Panc1 (cell line): ENCODE measurements around the gene AGMAT. TPM values are rescaled to one million over a fixed set of nuclear protein-coding genes. Genes with fewer than 3 reads are reported as not detected.

Experiments used
- ATAC-seq: fragments of 200-7000 bp; cut with Tn5 transposase; 2 replicates; pipeline ENCODE4 v1.9.1; 2020; ENCODE audit warnings: mild to moderate bottlenecking, moderate library complexity
- BruUV-seq: library from RNA; stranded (reverse); fragments of 400-500 nt; replicated peaks from 2 replicates; lab custom pipeline; 2021; lab: Mats Ljungman, UMichigan
- CTCF ChIA-PET: fragments of 300-600 bp; sonication (Branson Sonifier 250); formaldehyde crosslinking; loops from one replicate; lab custom pipeline; 2022; ENCODE audit warnings: antibody characterized with exemption; lab: Charles Lee
- POLR2A ChIA-PET: fragments of 300-600 bp; sonication (Branson Sonifier 250); formaldehyde crosslinking; loops from one replicate; lab custom pipeline; 2022; ENCODE audit warnings: antibody characterized with exemption; lab: Charles Lee
- DNase-seq: peaks from one replicate; pipeline ENCODE4 v3.0.0-alpha.2; 2010; ENCODE audit warnings: low read depth, low spot score
- H3K27ac ChIP-seq: 2 replicates; pipeline ENCODE4 v1.5.1; 2011; ENCODE audit warnings: mild to moderate bottlenecking, low read length, inconsistent platforms
- H3K27me3 ChIP-seq: fragments of 200-500 bp; sonication (Bioruptor generic); 2 replicates; pipeline ENCODE4 v1.6.0; 2014; ENCODE audit warnings: low read length, inconsistent platforms; ENCODE audit not compliant: control insufficient read depth, insufficient read depth
- H3K36me3 ChIP-seq: fragments of 200-500 bp; sonication (Bioruptor generic); 2 replicates; pipeline ENCODE4 v1.5.1; 2014; ENCODE audit warnings: inconsistent platforms, mild to moderate bottlenecking, low read length, moderate library complexity; ENCODE audit not compliant: control insufficient read depth, insufficient read depth
- H3K4me1 ChIP-seq: 2 replicates; pipeline ENCODE4 v1.5.1; 2011; ENCODE audit warnings: inconsistent platforms, mild to moderate bottlenecking, low read length, moderate library complexity; ENCODE audit not compliant: control insufficient read depth, insufficient read depth
- H3K4me3 ChIP-seq, 2 experiments: 2 replicates each; pipeline ENCODE4 v1.5.1; 2011 to 2012; ENCODE audit warnings: low read depth in 2 of 2, low read length in 2 of 2, mild to moderate bottlenecking in 2 of 2, inconsistent platforms in 1 of 2, moderate library complexity in 1 of 2
- H3K9me3 ChIP-seq: fragments of 200-500 bp; sonication (Bioruptor generic); 2 replicates; pipeline ENCODE4 v1.5.1; 2014; ENCODE audit warnings: low read depth, mild to moderate bottlenecking, inconsistent platforms, low read length, moderate library complexity; ENCODE audit not compliant: control insufficient read depth, insufficient read depth
- POLR2AphosphoS5 ChIP-seq: IDR thresholded peaks from 2 replicates; pipeline ENCODE4 v1.6.1; 2012; ENCODE audit warnings: mild to moderate bottlenecking, low read depth, low read length, moderate library complexity
- SIN3A ChIP-seq: IDR thresholded peaks from 2 replicates; pipeline ENCODE4 v1.6.1; 2012; ENCODE audit warnings: low read depth, mild to moderate bottlenecking, low read length, moderate library complexity, borderline replicate concordance; ENCODE audit not compliant: insufficient read depth
- TCF7L2 ChIP-seq: IDR thresholded peaks from 2 replicates; pipeline ENCODE4 v1.6.1; 2011; ENCODE audit warnings: mild to moderate bottlenecking, low read depth, low read length, inconsistent platforms
- in situ Hi-C: cut with HindIII; loops from 2 replicates; pipeline ENCODE4 v1.10.0; 2016; ENCODE audit warnings: low sequenced_read_pairs, low pct_unique_long_range_greater_than_20kb
- intact Hi-C: fragments of 100-400 bp; cut with micrococcal nuclease; formaldehyde crosslinking; loops from one replicate; pipeline ENCODE4 v1.10.0; 2022; ENCODE audit not compliant: unreplicated experiment
- total RNA-seq: library from RNA; stranded (reverse); gene quantifications from one replicate; pipeline ENCODE4 v1.2.1, GENCODE V29; 2021; ENCODE audit not compliant: unreplicated experiment
- TF ChIP-seq, protein P1 (sequence below): fragments of 450-650 bp; IDR thresholded peaks from 2 replicates; pipeline ENCODE4 v1.5.1; 2017; ENCODE audit warnings: mild to moderate bottlenecking
- TF ChIP-seq, protein P2 (sequence below), 2 experiments: IDR thresholded peaks; 2 replicates each; pipeline ENCODE4 v1.6.1; 2011 to 2012; ENCODE audit warnings: low read depth in 2 of 2, control low read depth in 1 of 2, low read length in 1 of 2, mild to moderate bottlenecking in 1 of 2, moderate library complexity in 1 of 2; ENCODE audit not compliant: insufficient read depth in 1 of 2

The AGMAT gene
- total RNA-seq, 1 experiment from 2014 or later = 3.1 TPM

DNA sequence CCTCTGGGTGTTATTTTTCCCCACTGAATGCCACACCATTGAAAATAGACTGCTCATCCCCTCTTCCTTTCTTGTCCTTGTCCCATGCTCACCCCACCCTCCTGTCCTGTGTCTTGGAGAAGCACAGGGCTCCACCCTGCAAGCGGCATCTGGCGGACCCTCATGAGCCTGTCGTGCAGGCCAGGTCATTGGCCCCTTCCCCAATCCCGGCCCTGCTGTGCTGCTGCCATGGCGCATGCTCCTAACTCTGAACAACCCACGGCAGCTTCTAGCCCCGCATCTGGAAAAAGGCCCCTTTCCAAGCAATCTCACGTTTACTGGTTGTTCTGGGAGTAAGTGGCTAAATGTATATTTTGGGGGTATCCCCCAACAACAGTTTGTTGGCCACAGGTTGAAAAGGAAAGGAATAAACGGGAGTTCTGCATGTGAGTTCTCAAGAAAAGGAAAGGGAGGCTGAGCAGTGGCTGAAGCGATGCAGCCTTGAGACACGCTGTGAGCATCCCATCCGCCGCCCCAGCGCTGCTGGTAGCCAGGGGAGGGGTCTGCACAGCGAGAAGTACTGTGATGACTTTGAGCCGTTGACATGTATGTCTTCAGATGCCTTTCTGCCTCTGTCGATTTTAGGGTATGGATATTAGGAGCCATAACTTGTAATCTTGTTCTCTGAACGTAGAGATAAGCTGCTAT is 16.3 kb downstream of the AGMAT start:
- BruUV-seq = no TSS peak
- peaks cover 7% of the 10 kb centered on the region; the same call in 1 of the 2 replicates for H3K36me3 ChIP-seq
- POLR2A ChIA-PET = no interaction called here

DNA sequence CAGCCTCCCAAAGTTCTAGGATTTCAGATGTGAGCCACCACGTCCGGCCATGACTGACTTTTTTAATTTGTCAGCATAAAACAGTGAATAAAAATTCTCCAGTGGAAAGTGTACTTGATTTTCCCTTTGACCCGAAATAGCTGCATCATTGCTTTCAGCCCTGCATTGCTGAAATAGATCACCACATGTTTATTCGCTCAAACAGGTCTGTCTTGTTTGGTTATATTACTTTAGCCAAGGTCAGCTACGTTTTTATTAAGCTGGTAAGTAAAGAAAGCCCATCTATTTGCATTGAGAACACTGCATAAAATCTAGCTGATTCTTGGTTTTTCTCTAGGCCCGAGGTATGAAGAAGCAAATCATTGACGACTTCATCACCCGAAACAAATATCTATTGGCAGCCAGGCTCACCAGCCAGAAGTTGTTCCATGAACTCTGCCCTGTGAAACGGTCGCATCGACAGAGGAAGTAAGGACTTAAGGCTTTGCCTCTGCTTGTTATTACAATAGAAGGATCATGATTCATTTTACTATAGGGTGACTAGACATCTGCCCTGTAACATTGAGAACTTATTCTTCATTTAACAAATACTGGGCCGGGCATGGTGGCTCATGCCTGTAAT is 25.6 kb downstream of the AGMAT start:
- H3K36me3 ChIP-seq = peaks cover 10% of the 10 kb centered on the region; the same call in 1 of the 2 replicates
- in situ Hi-C loops = no loop called here
- no peak for ATAC-seq
- CTCF ChIA-PET = no interaction called here
- no peaks in the 10 kb centered on the region for H3K9me3 ChIP-seq
- H3K27ac ChIP-seq = no peak overlapping the region
- POLR2A ChIA-PET = no interaction called here
- BruUV-seq = no TSS peak
- H3K4me3 ChIP-seq = no peak overlapping the region
- intact Hi-C loops = no loop called here
- no peak for DNase-seq
- TF ChIP-seq, protein P1, sequence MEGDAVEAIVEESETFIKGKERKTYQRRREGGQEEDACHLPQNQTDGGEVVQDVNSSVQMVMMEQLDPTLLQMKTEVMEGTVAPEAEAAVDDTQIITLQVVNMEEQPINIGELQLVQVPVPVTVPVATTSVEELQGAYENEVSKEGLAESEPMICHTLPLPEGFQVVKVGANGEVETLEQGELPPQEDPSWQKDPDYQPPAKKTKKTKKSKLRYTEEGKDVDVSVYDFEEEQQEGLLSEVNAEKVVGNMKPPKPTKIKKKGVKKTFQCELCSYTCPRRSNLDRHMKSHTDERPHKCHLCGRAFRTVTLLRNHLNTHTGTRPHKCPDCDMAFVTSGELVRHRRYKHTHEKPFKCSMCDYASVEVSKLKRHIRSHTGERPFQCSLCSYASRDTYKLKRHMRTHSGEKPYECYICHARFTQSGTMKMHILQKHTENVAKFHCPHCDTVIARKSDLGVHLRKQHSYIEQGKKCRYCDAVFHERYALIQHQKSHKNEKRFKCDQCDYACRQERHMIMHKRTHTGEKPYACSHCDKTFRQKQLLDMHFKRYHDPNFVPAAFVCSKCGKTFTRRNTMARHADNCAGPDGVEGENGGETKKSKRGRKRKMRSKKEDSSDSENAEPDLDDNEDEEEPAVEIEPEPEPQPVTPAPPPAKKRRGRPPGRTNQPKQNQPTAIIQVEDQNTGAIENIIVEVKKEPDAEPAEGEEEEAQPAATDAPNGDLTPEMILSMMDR = no peak
- TF ChIP-seq, protein P2, sequence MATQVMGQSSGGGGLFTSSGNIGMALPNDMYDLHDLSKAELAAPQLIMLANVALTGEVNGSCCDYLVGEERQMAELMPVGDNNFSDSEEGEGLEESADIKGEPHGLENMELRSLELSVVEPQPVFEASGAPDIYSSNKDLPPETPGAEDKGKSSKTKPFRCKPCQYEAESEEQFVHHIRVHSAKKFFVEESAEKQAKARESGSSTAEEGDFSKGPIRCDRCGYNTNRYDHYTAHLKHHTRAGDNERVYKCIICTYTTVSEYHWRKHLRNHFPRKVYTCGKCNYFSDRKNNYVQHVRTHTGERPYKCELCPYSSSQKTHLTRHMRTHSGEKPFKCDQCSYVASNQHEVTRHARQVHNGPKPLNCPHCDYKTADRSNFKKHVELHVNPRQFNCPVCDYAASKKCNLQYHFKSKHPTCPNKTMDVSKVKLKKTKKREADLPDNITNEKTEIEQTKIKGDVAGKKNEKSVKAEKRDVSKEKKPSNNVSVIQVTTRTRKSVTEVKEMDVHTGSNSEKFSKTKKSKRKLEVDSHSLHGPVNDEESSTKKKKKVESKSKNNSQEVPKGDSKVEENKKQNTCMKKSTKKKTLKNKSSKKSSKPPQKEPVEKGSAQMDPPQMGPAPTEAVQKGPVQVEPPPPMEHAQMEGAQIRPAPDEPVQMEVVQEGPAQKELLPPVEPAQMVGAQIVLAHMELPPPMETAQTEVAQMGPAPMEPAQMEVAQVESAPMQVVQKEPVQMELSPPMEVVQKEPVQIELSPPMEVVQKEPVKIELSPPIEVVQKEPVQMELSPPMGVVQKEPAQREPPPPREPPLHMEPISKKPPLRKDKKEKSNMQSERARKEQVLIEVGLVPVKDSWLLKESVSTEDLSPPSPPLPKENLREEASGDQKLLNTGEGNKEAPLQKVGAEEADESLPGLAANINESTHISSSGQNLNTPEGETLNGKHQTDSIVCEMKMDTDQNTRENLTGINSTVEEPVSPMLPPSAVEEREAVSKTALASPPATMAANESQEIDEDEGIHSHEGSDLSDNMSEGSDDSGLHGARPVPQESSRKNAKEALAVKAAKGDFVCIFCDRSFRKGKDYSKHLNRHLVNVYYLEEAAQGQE (IDR thresholded peaks at IDR 0.05; ENCODE audit: insufficient read depth in 1 of 2, low read depth in 2 of 2, low read length in 1 of 2) = no peak
- TF ChIP-seq SIN3A = no peak
- no peak for TF ChIP-seq POLR2AphosphoS5
- no peak for TF ChIP-seq TCF7L2
- H3K27me3 ChIP-seq = no peaks in the 10 kb centered on the region
- H3K4me1 ChIP-seq = no peaks in the 10 kb centered on the region

More for the DNA sequence above, 16.3 kb downstream of the AGMAT start:
- intact Hi-C loops = no loop called here
- TF ChIP-seq, protein P2 (IDR thresholded peaks at IDR 0.05; ENCODE audit: insufficient read depth in 1 of 2, low read depth in 2 of 2, low read length in 1 of 2) = no peak
- TF ChIP-seq TCF7L2 (no peak), POLR2AphosphoS5 (no peak)
- TF ChIP-seq, protein P1 = no peak
- H3K4me3 ChIP-seq = no peak overlapping the region
- in situ Hi-C loops = no loop called here
- H3K9me3 ChIP-seq = no peaks in the 10 kb centered on the region
- H3K4me1 ChIP-seq = no peaks in the 10 kb centered on the region
- CTCF ChIA-PET = no interaction called here
- DNase-seq (no peak), ATAC-seq (no peak)
- no peaks in the 10 kb centered on the region for H3K27me3 ChIP-seq
- H3K27ac ChIP-seq = no peak overlapping the region
